Inferior parietal cortex (tissue), 1 donor: ENCODE results near the gene PBX1.
"Not testable (repeated sequence)": the region's sequence is repeated elsewhere in the genome, so short reads cannot be mapped to it uniquely, and the experiment has no call there.

ENCODE experiments used
- DNase-seq: peaks from one replicate; pipeline ENCODE4 v3.0.0-alpha.2; 2016; ENCODE audit errors: extremely low spot score

The PBX1 gene

DNA sequence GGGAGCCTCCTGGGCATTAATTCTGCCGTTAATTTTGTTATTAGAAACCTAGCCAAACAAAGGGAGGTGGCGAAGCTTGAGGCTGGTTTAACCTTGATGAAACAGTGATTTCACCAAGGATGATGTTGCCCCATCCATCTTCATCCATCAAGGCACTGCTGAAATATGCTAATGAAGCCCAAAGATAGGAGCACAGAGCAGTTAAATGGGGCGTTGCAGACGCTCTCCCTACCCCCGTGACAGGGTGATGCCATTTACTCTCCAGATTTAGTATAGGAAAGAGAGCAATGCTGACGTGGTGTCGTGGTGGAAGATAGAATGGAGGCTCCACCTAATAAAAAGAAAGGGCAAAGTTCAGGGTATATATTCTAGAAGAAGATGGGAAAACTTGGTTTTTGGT lies 84.0 kb downstream of the PBX1 start:
- no peak for DNase-seq

DNA sequence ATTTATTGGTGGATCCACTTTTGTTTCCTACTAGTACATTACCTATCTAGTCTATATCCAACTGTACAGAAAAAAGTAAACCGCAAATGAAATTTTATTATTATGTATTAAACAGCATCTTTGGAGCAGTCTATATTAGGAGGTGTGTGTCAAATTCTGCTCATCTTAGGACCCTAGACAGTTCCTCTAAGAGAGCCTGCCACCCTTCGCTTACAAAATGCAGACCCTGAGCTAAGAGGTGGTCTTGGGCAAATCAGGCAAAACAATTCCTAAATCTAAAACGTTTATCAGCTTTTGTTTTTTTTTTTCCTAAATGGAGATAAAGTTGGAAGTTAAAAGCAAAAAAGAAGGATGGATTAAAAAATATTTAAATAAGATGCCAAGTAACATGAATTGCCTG lies 85.3 kb downstream of the PBX1 start:
- no peak for DNase-seq

DNA sequence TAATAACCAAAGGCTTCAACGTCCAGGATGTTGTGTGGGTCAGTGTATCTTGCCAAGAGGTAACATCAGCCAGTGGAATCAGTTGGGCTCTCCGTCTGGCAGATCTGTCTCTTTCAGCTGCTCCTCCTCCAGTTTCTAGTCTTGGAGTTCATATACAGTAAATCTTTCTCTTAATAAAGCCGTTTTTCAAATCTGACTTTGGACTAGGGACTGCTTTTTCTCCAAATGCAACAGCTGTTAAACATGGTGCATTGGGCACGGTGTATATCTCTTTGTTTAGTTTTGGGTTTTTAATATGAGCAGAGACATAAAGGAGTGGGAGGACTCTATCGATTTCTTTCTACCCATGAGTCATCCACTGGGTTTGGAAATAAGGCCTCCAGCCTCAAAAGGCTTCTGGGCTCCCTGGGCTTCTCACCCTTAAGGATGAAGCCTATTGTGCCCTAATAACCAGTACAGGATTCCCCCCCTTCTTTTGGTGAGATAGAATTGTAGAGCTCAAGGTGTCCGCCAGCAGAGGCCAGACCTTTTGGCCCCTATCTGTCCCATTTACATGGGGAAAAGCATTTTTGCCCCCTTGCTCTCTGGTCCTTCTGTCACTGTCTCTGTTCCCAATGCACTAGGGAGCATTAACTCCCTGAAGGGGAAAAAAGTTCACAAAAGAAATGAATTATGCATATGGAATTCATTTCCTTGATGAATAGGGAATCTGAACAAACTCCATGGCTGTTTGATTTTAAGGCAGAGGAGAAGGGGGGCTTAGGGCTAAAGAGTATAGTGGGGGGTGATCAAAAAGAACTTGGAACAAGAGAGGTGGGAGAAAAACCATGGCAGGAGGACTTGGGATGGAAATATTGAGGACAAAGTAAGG lies 86.0 kb downstream of the PBX1 start:
- no peak for DNase-seq

DNA sequence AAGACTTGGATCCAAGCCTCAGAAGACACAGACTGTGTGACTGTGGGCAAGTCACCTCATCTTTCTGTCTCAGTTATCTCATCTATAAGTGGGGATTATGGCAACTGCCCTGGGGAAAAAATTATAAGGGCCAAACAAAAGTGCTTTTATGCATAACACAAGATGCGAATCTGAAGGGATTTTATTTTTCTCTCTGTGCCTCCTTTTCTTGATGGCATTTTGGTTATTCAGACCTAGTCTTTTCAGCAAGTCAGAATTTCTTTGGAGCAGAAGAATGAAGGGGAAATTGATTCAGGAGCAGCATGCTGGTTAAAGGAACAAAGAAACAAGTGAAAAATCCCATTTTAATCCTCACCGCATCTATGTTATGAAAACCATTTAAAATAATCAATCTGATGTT lies 86.9 kb downstream of the PBX1 start:
- no peak for DNase-seq

DNA sequence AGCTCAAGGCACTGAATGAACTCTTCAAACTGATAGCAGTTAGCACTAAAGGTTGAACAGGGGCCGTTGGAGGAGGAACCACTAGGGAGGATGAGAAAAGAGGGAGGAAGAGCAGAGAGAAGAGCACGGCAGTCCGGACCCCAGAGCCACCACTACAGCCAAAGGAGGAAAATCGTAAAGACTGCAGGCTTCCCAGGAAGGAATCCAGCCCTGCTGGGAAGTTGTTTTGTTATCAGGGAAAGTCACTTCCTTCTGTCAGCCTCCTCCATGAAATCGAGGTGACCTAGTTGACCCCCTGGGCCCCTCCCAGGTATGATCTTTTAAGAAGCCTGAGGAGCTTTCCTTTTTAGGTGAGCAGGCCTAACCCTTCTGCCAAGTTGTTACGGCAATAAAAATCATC lies 88.2 kb downstream of the PBX1 start:
- DNase-seq, result no peak

DNA sequence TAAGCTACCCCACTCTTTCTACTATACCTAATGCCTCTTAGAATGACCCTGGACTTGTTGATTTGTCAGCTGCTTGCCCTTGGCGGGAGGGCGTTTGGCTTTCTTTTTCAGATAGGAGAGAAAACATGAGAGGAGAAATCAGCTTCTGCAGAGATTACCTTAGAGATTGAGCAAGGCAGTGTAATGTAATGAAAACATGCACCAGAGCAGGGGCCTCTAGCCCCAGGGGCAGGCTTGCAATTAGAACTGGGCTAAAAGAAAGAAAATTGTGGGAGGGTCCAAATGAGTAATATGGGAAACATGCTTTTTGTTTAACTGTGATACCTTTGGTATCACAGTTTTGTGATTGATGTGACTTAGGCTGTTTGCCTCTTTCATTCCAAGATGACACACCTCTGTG lies 89.7 kb downstream of the PBX1 start:
- no peak for DNase-seq

DNA sequence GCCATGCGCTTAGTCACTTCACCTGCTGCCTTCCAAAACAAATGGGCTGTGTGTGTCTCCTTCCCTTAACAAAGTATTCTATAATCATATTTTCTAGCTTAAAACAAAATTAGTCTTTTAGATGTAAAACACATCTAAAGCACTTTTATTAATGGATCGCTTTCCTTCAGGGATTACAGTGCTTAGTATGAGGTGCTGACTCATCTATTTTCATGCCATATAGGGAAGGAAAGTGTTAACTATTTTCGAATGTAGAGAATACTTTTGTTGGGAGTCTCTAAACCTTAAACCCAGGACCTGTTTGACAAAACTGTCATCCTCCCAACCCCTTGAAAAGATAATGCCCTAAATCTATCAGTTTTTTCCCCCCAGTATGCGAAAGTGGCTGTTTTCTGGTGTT lies 90.2 kb downstream of the PBX1 start:
- no peak for DNase-seq

DNA sequence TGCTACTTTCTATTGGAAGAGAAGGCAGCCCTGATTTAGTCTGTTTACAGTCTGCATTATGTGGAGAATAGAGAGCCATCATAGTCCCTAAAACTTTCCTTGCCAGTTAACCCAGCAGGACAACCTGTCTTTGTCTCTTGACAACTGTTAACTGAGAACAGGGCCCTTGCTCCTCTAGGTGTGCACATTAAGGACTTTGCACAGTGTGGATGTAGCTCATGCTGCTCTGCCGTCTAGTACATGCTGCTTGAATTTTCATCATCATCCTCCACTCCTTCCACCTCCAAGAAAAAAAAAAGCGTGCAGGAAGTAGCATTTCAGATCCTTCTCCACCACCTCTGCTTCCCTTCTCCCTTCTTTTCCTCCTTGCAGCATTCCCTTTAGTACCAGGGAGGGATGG lies 91.5 kb downstream of the PBX1 start:
- DNase-seq, result no peak

DNA sequence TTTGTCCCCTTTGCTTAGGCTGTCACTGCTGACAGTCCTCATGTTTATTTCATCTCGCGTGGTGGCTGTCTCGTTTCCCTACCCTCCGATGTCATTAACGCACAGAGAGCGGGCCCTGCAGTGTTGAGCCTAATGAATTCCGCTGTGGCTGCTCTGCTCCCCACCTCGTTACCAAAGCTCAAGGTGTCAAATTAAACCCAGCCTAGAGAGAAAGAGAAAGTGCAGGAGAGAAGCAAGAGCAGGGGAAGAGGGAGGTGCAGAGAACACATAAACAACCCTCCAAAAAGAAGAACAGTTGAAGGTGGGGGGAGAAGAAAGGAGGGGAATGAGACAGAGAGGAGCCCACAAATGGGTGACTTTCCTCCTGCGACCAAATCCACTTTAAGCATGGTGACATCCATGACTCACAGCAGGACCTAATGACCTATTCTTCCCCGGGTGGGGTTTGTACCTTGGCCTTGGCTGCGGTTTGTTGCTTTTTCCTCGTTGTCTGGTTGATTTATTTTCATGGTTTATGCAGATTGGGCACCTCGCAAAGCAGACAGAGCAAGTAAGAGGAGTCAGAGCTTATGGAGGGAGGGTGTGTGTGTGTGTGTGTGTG lies 92.5 kb downstream of the PBX1 start:
- DNase-seq, result no peak

DNA sequence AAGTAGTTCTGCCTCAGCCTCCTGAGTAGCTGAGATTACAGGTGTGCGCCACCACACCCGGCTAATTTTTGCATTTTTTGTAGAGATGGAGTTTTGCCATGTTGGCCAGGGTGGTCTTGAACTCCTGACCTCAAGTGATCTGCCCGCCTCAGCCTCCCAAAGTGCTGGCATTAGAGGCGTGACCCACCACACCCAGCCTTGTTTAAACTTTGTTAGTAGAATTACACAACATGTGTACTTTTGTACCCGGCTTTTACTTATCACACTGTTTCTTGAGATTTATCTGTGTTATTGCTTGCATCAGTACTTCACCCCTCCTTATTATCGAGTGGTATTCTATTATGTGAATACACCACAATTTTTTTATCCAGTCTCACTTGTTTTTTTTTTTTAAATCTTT lies 94.0 kb downstream of the PBX1 start:
- not testable (repeated sequence) for DNase-seq

DNA sequence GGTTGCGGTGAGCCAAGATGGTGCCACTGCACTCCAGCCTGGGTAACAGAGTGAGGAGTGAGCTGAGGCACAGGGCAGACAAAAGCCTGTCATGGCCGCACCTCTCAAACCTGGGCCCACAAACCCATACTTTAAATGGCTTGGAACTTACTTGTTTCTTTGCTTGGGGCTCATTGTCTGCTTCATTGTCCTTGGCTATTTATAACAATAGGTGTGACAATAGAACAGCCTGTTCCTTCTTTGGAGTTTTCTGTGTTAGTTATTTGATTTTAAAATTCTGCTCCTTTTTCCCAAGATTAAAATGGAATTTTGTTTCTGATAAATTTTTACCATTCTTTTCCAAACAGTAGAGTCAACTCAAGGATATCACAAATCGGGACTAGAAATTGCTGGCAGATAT lies 94.7 kb downstream of the PBX1 start:
- no peak for DNase-seq

DNA sequence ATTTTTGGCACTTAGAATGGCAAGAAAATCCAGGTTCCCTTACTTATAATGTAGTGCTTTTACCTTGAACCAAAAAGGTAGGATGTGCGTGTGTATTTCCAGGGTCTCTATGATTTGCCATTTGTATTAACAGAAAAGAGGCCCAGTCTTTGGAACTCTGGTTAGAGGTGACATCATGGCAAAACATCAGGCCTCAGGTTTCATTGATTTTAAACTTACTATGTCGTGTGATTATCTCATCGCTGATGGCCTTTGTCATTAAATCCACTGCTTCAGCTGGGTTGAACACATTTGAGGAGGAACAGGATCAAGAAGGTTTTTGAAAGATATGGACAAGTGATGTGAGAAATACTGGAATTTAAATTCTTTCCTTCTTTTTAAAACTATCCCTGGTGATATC lies 95.2 kb downstream of the PBX1 start:
- DNase-seq, result no peak

DNA sequence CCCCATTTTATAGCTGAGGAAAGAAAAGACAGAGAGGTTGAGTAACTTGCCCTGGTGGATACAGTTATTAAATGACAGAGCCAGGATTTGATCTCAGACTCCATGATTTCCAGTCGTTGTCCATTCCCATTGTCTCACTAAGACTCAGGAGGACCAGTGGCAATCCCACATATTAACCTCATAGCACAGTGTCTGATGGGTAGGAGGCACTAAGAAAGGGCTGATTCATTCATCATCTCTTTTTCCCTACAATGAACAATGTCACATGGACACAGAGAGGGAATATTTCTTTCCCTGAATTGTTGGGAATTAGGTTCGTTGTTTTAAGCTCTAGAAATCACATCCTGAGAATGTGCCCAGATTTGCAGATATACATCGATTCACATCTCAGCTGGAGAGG lies 99.9 kb downstream of the PBX1 start:
- DNase-seq, result no peak

DNA sequence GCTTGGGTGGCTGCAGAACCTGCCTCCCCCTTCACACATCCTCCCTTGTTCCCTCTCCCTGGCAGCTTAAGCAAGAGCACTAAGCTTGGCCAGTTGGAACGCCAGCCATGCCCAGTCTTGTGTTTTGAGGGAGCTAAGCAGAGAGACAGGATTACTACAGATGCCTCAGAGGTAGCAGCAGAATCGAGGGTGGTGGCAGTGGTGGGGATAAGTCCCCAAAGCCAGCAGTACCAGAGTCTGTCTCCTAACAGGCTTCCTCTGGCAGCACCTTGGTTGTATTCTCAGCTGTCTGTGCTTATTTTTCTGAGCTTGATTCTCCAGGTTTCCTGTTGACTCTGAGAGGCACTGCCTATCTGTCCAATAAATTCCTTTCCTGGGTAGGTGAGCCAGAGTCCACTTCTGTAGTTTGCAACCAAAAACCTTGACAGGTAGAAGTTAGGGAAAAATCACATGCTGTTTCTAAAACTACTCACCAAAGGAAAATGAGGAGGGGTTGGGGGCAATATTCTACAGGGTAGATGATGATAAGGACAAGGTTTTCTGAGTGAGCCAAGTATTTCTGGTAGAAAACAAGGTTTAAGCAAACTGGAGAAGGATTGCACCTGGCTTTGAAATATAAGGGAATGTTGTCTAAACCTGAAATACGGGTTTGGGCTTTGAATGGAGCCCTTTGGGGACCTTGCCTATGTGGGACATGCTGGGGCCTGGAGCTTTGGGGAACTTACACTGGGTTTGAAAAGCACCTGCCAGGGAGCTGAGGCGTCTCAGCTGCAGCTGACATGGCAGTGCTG lies 100.8 kb downstream of the PBX1 start:
- no peak for DNase-seq

DNA sequence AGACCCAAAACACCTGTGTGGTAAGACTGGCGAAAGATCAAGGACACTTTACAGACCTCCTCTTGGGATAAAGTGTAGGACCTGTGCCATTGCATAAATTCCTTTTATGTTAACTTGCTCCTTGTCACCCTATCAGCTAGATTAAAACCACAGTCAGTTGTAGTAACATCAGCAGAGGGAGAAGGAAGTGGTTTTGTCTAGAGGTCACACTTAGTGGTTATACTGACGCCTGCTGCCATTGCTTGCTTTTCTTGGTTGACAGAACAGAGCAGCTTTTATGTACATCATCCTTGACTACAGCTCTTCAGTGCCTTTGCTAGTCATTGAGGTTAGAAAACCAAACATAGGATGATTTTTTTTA lies 101.4 kb downstream of the PBX1 start:
- DNase-seq, result no peak

DNA sequence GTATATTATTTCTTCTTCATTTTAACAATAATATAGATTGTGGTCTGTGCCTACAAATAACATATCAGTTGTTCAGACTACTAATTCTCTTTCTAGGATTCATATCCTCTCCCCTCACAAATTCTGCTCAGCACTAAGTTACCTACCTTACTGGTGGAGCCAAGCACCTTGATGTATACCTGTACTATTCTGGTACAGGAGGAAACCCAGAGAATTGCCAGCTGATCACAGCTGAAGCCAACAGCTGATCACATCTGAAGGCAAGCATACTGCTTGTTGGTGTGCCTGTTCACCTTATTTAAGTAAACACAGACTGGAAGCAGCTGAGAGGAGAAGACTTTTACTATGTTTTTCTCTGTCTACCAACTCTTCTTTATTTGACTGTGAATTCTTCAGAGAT lies 101.8 kb downstream of the PBX1 start:
- no peak for DNase-seq

DNA sequence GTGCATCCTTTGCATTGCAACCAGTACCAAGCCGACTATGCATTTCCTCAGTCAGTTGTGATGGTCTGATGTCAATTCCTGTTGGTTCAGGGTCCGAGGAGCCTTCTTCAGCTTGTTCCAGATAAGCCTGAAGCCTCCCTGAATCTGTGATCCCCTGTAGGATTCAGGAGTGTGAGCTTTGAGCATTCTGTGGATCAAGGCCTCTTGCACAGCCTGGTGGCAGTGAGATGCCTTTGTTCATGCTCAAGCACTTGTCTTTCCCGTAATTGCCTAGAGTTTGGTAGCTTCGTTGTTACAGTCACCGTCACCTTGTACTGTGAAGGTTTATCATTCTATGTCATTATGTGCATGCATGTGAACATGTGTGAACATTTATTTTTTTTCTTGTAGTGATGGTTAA lies 103.5 kb downstream of the PBX1 start:
- no peak for DNase-seq

DNA sequence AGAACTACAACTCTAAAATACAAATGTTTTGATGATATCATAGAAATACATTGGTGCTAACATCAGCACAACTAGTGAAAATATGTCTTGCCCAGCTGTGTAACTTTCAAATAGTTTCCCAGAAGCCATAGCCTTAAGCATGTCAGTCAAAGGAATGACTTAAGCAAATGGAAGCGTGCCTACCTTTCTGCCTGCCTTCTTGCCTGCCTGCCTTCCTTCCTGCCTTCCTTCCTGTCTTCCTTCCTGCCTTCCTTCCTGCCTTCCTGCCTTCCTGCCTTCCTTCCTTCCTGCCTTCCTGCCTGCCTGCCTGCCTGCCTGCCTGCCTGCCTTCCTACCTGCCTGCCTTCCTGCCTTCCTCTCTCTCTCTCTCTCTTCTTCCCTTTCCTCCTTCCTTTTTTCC lies 104.0 kb downstream of the PBX1 start:
- DNase-seq, result no peak

DNA sequence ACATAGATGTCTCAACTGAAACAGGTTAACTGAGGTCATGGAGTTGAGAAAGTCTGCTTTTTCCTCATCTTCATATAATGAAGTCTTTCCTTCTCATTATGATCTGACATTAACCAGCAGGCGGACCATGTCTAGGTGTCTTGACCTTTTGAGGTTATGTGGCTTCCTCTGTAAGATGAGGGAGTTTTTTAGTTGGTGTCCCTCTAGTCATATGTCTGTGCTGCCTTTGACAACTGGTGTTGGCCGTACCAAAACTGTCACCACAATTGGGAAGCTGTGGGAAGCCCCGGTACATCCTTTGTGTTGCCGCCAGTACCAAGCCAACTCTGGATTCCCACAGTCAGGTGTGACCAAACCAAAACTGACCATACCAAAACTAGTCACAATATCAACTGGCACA lies 105.1 kb downstream of the PBX1 start:
- DNase-seq, result no peak

DNA sequence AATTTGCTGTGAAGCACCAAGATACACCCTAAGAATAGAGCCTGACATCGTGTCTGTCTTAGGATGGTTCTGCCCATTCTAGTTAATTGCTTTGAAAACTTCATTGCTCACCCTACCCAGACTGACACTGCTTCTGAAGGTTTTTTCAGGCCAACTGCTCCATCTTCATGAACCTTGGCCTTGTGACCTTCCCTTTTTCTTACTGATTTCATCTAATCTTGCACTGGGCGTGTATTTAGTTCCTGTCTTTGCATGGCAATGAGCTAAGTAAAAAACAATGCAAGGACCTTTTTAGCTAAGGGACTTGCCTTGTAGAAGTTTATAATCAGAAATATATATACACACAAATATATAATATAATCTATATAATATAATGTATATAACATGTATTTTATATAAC lies 108.0 kb downstream of the PBX1 start:
- DNase-seq, result no peak

DNA sequence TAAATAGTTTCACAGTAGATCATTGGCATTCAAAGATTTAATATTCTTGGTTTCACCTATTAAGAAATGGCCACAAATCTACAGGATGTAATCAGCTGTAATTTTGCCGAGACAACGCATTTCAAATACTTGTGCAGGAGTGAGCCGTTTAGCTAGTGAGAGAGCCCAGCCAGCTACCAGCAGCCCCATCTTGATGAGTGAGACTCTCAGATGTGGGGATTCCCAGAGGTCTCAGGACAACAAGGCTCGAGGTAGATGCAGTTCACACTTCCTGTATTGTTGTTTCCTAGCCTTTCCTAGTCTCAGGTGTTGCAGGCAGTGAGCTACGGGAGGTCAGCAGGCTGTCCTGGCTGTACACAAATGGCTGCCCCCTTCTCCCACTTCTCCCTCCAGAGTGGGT lies 108.6 kb downstream of the PBX1 start:
- DNase-seq, result no peak

DNA sequence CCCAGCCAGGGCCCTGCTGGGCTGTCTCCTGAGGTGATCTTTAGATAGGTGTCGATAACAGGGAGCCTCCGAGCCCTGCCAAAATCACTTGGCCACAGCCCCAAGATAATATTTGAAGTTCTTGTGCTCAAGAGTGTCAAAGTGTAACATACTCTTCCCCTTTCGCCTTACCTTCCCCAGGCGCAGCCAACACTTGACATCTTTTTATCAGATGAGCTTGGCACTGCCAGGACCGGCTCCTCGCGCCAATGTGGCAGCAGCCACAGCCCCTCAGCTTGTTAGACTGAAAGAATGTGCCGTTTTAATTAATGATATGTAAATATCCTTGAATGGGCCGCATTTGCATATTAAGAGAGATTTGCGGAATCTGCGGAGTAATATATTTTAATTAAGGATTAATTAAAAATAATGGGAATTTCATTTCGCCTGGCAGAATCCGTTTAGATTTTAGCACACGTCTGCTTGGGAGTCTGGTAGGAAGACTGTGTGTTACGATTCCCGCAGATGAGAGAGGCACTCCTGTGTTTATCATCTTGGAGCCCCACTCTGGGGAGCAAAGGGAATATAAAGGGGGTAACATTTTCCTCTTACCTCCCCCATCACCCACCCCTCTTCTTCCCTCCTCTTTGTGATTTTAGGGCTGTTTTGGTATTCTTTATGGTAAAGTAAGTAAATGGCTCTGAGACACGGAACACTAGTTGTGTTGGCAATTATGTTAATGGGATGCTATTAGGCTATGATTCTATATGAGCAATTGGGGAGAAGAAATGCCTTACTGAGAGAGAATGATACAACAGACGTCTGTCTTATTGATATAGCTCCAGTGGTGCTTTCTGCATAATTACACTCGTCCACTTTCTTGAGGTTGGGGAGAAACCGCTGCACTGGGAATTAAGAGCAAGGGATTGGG lies 109.8 kb downstream of the PBX1 start:
- DNase-seq, result no peak
